Activated T-helper 1 cell treated with Interleukin-2 at 50 U/mL for 16 hours (primary cell): ENCODE measurements around the gene SGK2.
"Not testable (repeated sequence)": the region's sequence is repeated elsewhere in the genome, so short reads cannot be mapped to it uniquely, and the experiment has no call there.

Experiments used
- DNase-seq: peaks from one replicate; pipeline ENCODE4 v3.0.0-alpha.2; 2020; ENCODE audit warnings: low read depth

The SGK2 gene

GRCh38 chr20:43563991-43564390 is 5.2 kb downstream of the SGK2 start:
- no peak for DNase-seq

GRCh38 chr20:43564455-43564854 is 5.6 kb downstream of the SGK2 start:
- no peak for DNase-seq

- no peak for DNase-seq
These were observed 6.3 kb downstream of the SGK2 start for GRCh38 chr20:43564993-43565757.

- no peak for DNase-seq
These were observed 6.9 kb downstream of the SGK2 start for GRCh38 chr20:43565758-43566104.

- no peak for DNase-seq
These were observed 8.7 kb downstream of the SGK2 start for GRCh38 chr20:43567477-43567876.

- no peak for DNase-seq
These were observed 9.9 kb downstream of the SGK2 start for GRCh38 chr20:43568706-43569105.

- DNase-seq: no peak
These were observed 10.5 kb downstream of the SGK2 start for GRCh38 chr20:43569282-43569681.

GRCh38 chr20:43570496-43570895 is 11.7 kb downstream of the SGK2 start:
- DNase-seq: no peak

GRCh38 chr20:43571310-43571709 is 12.5 kb downstream of the SGK2 start:
- no peak for DNase-seq

GRCh38 chr20:43571771-43572170 is 12.9 kb downstream of the SGK2 start:
- DNase-seq: no peak

- no peak for DNase-seq
These were observed 14.1 kb downstream of the SGK2 start for GRCh38 chr20:43572891-43573290.

- no peak for DNase-seq
These were observed 17.3 kb downstream of the SGK2 start for GRCh38 chr20:43576108-43576507.

GRCh38 chr20:43579861-43580793 is 21.3 kb downstream of the SGK2 start:
- no peak for DNase-seq

GRCh38 chr20:43583133-43583864 is 24.5 kb downstream of the SGK2 start:
- no peak for DNase-seq

GRCh38 chr20:43583982-43584432 is 25.2 kb downstream of the SGK2 start:
- no peak for DNase-seq

- no peak for DNase-seq
These were observed 25.8 kb downstream of the SGK2 start for GRCh38 chr20:43584448-43585136.

- DNase-seq: no peak
These were observed 27.8 kb downstream of the SGK2 start for GRCh38 chr20:43586641-43587040.

- DNase-seq: not testable (repeated sequence)
These were observed 29.7 kb downstream of the SGK2 start for GRCh38 chr20:43588526-43588925.

- no peak for DNase-seq
These were observed 31.2 kb downstream of the SGK2 start for GRCh38 chr20:43590036-43590391.

- peak; percentile 79 for DNase-seq
These were observed 31.8 kb downstream of the SGK2 start, which contains the start of gene IFT52 for GRCh38 chr20:43590392-43591303. IFT52 (plus strand) TSS chr20:43590937; CDS start chr20:43594699, 3,762 bp downstream.

- not testable (repeated sequence) for DNase-seq
These were observed 43.1 kb downstream of the SGK2 start for GRCh38 chr20:43601960-43602359.
